Stimulated activated CD8-positive, alpha-beta memory T cell treated with anti-CD3 and anti-CD28 coated beads, Interleukin-12 subunit alpha, Interleukin-12 subunit beta, amount 100 ng/mL, for 24 hours (primary cell): ENCODE data around the gene VASH2.
"Not testable (repeated sequence)": the region's sequence is repeated elsewhere in the genome, so short reads cannot be mapped to it uniquely, and the experiment has no call there.

Source experiments
- DNase-seq: peaks from one replicate; pipeline ENCODE4 v3.0.0-alpha.2; 2020; ENCODE audit errors: extremely low read depth

Gene VASH2

DNA sequence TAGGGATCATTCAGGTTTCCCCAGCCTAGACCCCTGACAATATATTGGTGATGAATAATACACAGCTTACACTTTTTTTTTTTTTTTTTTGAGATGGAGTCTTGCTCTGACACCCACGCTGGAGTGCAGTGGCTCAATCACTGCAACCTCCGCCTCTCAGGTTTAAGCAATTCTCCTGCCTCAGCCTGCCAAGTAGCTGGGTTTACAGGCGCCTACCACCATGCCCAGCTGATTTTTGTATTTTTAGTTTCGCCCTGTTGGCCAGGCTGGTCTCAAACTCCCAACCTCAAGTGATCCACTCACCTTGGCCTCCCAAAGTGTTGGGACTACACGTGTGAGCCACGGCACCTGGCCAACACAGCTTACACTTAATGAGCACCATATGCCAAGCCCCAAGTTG lies 7.2 kb downstream of the VASH2 start:
- no peak for DNase-seq

DNA sequence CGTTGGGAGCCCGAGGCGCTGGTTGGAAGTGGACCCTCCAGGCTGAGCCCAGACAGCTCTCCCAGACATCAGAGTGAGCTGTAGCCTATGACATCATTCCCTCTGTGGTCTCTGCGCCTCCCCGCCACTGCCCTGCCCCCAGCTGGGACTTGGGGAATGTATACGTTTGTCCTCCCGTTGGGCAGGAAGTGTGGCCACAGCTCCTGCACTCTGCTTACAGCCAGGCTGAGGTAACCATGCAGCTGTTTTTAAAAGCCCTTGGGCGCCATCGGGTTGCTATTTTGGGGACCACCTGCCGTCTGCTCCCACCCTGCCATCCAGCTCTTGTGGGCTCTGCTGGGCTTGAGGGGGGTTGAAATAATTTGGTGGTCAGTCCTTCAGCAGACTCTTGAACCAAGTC lies 7.8 kb downstream of the VASH2 start:
- DNase-seq, result no peak

DNA sequence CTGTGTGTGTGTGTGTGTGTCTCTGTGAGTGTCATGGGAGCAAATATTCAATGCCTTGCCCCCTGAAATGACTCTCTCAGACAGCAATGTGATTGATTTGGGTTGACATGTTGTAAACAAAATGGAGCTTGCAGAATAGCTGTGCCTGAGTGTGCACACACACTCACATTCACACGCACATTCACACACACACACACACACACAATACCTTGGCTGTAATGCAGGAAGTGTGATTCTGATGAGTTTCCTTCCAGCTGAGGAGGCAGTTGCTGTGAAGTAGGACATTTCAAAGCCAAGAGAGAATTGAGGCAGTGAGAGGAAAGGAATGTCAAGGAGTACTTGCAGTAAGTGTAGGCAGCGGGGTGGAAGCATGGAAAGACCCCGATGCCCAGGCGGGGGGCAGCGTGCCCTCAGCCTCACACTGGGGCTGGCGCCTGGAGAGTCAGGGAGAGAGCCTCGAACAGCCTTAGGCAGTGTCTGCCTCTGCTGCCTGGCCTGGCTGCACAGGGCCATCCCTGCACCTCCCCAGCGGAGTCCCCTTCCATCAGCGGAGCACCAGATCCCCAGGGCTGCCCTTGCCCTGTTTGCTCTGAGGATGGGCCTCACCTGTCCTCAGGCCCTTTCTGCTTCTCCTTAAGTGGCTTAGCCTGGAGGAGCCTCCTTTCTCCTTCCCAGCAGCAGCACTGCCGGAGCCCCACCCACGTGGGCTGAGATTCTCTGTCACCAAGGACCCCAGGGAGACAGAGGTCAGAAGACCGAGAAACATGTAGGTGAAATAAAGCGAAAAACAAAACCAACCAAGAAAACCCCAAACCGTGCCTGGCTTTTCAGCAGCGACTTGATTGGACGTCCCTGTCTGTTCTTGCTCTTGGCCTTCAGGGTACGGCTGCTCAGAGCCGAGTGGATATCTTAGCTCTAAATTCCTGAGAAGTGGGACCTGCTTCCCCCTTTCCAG lies 9.2 kb downstream of the VASH2 start:
- no peak for DNase-seq

DNA sequence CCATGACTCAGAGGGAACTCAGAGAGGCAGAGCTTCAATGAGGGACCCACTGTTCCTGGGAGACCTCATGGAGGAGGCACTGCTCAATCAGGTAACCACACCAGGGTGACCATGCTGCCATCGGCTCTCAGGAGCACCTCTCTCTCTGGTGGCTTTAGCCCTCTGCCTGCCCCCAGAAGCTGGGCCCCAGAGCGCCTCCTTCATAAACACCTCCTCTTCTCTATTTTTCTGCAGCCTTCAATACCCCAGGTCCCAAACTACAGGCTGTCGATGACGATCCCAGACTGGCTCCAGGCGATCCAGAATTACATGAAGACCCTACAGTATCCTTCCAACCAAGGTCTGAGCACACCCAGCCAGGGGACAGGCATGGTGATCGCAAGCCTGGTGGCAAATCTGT lies 10.6 kb downstream of the VASH2 start:
- DNase-seq, result no peak

DNA sequence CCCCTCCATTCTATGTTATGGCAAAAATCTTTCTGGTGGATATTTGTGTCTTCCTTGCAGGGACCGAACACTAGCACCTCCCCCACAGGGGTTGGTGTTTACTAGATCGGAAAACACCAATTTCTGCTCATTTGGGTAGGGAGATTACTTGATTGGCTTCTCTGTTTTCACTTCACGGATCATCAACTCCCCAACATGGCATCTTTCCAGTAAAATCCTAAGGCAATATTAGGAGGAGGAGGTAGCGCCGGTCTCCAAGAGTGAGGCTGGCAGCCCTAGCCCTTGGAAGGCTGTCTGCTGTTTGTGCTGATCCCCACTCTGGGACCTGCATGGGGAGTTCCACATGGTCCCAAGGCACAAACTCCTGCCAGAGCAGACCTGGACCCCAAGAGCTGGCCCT lies 12.2 kb downstream of the VASH2 start:
- no peak for DNase-seq

DNA sequence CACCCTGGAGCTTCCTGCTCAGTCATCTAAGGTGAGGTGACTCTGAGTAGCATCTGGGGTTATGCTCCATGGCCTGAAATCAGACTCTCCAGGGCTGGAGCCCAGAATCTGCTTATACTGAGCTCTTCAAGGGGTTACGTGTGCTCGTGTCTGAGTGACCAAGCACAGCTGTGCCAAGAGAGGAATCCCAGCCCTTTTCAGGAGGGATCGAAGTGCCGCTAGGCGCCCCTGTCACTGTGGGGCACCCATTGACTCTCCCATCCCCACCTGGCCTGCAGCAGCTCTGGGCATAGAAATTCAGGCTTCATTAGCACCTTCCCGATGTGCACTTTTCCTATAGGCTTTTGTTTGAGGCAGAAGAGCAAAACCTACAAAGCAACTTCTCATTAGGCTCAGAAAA lies 13.8 kb downstream of the VASH2 start:
- DNase-seq, result no peak

DNA sequence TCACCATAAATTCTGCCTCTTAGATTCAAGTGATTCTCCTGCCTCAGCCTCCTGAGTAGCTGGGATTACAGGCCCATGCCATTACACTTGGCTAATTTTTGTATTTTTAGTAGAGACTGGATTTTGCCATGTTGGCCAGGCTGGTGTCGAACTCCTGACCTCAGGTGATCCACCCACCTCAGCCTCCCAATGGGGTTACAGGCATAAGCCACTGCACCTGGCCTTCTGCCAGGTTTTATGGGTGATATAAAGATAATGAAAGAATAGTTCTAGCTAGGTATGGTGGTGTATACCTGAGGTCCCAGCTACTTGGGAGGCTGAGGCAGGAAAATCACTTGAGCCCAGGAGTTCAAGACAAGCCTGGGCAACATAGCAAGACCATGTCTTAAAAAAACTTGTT lies 14.7 kb downstream of the VASH2 start:
- not testable (repeated sequence) for DNase-seq

DNA sequence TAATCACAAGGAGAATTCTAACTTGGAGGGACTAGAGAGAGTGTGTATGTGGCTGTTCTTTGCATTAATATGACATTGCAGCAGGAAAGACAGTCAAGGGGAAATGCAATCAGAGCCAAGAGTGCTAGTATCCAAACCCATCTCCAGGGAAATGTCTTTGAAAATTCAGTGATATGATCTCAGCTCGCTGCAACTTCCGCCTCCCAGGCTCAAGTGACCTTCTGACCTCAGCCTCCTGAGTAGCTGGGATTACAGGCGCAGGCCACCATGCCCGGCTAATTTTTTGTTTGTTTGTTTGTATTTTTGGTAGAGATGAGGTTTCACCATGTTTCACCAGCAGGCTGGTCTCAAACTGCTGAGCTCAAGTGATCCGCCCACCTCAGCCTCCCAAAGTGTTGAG lies 16.3 kb downstream of the VASH2 start:
- no peak for DNase-seq

DNA sequence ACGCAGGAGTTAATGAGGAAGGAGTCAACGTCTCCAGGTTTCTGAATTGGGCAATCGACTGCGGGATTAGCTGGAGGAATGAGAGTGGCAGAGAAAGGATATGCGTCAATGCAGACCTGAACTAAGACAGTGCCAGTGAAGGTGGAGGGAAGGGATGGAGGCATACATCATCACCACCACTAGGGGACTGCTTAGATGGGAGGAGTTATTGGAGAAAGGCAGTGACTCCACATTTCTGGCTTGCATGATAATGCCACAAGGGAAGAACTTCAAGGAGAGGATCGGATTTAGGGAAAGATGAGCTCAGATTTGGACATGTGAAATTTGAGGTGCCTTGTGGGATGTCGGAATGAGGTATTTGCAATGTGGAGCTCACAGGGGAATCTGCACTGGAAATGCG lies 17.5 kb downstream of the VASH2 start:
- DNase-seq, result no peak

DNA sequence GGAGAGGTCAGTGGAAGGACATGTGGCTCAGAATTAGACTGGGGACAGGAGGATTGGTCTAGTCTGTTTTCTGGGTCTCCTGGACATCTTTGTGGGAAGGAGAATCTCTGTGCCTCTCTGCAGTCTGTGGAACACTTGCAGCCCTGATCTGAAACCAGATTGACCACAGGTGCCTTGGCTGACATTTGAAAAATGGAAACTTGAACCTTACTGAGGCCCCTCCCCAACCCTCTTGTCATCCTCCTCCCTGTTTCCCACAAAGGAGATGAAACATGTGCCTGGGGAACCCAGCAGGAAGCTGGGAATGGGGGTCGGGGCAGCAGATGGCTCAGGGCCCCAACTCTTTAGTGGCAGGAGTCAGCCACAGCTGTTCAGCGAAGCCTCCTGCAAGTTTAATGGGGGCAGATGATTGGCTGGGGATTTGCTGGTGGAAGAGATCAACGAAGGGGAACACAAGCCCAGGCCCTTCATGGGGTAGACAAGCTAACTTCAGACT lies 18.1 kb downstream of the VASH2 start:
- no peak for DNase-seq

DNA sequence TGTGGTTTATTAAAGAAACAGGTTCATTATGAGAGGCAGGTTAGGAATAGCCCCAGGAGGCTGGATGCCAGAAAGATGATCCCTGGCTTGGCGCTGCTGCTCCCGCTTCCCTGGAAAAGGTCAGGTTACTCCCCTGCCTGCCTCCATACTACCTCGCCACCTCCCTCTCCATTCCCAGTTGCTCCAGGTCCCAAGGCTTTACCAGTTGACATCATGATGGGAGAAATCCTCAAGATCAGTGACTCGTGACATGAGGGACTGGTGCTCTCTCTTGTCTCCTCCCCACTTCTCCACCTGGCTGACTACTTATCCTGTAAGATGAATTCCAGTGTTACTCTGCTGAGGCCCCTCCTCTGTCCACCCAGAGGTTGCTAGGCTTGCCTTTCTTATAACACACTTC lies 19.7 kb downstream of the VASH2 start:
- no peak for DNase-seq

DNA sequence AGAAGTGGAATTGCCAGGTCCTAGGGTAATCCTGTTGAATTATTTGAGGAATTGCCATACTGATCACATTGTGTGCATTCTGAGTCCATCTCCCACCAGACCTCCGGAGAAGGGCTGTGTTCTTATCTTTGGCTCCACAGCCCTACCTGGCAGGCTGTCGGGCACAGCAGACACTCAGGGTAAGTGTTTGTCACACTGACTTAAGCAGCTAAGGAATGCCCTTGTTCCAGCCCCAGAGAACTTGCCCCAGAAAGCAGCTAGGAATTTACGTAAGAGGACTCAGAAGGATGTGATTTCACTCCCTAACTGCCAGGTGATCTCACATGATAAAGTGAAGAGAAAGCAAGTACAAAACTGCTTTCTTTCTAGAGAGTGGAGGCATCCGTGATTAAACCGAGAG lies 21.0 kb downstream of the VASH2 start:
- DNase-seq, result no peak

DNA sequence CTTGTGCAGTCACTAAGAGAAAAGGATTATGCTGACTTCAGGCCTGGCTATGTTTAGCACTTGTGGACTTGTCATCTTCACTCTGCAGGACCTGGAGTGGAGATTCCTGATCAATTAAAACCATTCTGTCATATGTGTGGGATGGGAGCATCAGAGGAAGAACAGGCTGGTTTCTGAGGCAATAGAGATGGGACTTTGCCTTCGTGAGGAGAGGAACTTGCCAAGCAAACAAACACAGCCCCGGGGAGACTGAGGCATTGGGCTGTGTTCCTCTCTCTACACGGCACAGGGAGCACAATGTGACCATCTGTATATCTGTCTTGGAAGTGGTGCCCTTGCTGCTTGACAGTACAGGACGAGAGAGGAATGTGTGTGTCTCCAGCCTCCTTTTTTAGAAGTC lies 23.1 kb downstream of the VASH2 start:
- no peak for DNase-seq

DNA sequence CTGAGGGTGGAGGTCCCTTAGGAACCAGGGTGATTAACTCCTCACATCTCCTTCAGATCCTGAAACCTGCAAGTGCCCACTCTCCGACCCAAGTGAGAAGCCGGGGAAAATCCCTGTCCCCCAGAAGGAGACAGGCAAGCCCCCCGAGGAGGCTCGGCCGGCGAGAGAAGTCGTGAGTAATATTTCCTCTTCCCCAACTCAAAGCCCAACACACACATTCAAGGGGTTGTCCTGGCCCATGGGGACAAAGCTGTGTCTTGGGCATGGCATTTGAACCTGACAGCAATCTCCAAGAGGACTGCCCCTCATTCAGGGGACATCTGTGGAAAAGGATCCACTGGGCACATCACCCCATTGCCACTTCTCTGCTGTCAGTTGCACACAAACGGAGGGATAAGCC lies 23.6 kb downstream of the VASH2 start:
- DNase-seq, result no peak

DNA sequence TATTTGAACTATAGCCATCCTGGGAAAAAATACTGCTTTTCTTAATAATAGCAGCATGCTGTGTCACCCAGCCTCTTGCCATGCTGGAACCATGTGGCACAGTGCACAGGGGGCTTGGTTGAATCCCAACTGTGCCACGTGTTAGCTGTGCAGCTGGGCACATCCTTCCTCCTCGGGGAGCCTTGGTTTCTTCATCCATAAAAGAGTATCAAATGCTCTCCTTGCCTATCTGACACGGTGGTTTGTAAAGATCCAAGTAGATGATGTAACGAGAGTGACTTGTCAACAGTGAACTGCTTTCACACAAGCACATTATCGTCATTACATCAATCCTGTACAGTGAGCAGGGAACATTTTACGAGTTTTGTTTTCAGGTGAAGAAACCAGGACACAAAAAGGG lies 24.4 kb downstream of the VASH2 start:
- no peak for DNase-seq

DNA sequence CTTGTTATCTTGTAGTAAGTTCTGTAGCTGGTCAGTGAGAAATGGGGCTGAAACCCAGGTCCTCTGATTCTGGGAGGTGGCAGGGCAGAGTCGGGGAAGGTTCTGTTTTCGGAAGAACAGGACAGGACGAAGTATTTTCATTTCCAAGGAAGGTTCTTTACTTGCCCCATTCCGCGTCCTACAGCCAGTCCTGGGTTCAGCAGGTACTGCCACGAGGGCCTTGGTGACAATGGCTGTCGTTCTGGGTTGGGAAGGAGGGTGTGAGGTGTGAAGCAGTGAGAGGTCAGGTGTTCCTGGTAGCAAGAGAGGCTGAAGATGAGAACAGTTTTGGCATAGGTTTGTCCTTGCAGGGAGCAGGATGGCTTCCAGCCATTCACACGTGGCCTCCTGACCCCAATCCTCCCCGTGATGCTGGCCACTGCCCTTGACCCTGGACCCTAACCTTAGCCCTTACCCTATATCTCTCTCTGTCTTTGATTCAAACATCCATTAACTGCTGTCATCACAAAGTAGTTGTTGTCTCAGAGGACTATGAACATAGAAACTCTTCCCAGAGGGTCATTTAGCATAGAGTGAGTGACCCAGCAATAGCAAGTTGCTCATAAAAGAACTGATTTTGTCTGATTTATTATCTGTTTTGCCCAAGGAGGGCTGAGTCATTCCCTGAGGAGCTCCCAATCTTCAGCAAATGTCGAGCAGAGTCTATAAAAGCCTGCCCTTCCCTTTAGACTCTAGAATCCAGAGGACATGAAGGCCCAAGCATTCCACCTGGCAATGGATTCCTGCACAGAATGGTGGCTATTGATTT lies 25.0 kb downstream of the VASH2 start:
- DNase-seq, result no peak

DNA sequence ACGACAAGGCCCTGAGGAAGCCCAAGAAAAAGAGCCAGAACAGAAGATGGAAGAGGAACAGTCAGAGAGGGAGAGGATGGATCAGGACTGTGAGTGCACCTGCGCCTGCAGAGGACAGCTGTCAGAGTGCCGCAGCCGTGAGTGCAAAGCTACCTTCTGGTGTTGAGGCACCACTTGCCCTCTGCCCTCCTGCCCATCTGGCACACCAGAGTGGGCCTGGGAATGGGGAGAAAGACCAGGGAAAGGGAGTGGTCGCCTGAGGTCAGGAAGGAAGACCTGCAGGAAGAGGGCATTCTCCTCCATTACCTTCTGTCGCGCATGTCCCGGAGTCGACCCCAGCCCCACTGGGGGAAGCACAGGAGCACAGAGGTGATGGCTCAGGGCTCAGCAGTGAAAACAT lies 26.2 kb downstream of the VASH2 start:
- DNase-seq, result no peak

DNA sequence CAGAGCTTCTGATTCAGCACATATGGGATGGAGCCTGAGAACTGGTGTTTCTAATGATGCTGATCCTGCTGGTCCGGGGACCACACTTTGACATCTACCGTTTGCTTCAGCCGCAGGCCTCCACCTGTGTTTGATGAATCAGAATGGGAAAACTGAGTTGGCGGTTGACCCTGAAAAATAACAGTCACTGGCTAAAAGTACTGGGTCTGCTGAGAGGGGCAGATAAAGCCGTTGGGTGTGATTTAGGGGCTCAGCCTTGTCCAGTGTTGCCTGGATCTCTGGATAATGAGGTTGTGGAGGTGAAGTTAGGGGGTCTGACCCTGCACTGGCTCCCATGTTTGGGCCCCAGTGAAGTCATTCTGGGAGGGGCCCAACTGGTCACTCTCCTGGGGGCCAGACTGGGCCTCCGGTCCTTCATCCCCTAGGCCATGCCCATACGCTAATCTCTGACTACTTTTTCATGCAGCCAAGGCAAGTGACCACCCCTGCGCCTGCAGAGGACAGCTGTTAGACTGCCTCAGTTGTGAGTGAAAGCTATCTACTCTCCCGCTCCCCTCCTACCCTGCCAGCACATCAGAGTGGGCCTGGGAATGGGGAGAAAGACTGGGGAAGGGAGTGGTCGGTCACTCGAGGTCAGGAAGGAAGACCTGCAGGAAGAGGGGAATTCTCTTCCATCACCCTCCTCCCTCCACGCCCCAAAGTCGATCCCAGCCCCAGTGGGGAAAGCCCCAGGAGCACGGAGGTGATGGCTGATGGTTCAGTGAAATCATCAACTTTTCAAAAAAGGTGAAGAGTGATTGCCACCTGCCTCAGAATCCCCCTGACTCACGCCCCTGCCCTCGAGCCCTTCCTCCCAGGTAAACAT lies 27.7 kb downstream of the VASH2 start:
- DNase-seq, result no peak

DNA sequence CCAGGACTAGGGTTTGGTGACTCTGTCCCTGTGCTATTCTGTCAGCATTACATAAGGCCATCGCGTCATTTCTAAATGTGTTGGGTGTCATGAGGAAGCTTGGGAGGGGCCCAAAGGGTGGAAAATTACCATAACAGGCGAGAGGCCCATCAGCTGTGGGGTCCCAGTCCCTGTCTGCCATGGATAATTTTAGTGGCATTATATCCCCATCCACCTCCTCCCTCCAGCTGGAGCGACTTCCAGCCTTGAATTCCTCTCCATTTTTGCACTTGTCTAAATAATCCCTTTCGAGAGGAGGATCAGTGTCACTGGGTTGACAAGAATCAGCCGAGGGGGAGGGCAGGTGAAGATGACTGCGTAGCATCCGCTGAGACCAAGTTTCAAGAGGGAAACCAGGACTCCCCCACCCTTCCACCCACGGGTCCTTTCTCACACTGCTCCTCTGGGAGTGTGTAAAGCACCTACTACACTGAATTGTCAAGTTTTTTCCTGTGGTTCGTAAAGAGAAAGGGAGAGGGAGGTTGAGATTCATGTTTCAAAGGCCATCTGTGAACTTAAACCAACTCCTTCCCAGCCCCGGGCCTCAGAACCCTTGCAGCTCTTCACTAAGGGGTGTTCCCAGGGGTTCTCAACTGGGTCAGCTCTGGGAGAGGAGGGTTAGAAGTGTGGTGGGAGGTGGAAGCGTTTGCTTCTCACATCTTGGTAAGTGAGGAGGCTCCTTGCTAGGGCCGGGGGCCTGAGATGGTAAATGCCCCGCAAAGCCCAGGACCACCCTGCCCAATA lies 29.2 kb downstream of the VASH2 start:
- no peak for DNase-seq

DNA sequence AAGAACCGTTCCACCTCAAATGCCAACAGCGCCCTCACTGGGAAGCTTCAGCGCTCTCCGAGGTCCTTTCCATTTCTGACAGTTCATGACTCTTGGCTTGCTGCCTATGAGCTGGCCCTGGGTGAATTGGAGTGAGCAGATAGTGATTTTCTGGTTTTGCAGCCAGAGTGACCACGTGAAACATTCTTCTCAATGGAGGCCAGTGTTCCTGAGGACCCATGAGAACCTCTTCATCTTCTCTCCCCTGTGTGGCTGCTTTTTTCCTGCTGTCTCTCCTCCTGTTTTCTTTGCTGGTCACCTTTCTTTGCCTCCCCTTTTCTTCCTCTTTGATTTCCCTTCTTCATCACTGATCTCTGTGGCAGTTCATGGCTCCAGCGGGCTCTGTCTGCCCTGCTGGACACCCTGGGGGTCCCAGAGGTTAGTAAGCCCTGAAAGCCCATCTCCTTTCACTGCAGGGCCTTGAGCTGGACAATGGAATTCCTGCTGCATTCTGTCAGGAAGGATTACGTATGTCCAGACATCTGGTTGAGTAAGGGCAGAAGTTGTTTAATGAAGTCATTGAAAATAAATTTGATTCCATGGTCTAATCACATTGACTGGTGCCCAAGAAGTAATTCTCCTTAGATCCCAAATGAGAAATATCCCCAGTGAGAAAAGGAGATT lies 29.9 kb downstream of the VASH2 start:
- DNase-seq, result no peak
